C4-2B (cell line): ENCODE results near the gene P2RX5.

Source experiments
- CTCF ChIP-seq: fragments of 450-650 bp; conservative IDR thresholded peaks from 2 replicates; pipeline ENCODE4 v1.5.1; 2017; ENCODE audit warnings: mild to moderate bottlenecking
- ZFX ChIP-seq: fragments of 450-650 bp; IDR thresholded peaks from 2 replicates; pipeline ENCODE4 v1.6.1; 2017

DNA sequence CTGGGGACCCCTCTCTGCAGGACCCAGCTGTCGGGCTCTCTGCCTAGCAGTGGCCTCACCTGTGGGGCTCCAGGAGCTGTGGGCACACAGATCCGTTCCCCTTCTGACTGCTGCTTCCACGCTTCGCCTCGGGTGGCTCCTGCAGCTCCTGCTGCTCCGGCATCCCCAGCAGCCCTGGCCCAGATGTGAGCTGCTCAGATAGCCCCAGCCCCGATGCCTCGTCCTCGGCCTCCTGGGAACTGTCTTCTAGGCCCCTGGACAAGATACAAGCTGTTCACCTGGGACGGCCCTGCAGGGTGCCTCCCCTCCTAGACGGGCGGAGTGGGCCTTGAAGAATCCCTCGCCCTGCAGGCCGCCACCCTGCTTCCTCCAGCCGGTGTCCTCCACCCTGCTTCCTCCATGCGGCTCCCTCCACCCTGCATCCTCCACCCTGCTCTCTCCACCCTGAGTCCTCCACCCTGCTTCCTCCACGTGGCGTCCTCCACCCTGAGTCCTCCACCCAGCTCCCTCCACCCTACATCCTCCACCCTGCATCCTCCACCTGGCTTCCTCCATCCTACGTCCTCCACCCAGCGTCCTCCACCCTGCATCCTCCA lies 16.3 kb downstream of the P2RX5 start:
- no peak for TF ChIP-seq CTCF
- TF ChIP-seq ZFX = no peak
